Hepatocyte (in vitro differentiated cells): Measurements from ENCODE around the gene CDCA8. TPM values are rescaled to one million over a fixed set of nuclear protein-coding genes. Genes with fewer than 3 reads are reported as not detected.
A peak's percentile ranks its signal among the peaks of the same experiment; 100 is the strongest.
"Not testable (repeated sequence)": the region's sequence is repeated elsewhere in the genome, so short reads cannot be mapped to it uniquely, and the experiment has no call there.

Experiments used
- DNase-seq: peaks from one replicate; pipeline ENCODE4 v3.0.0-alpha.2; 2016; ENCODE audit warnings: low spot score
- H2AFZ ChIP-seq: fragments of 200-600 bp; sonication (generic); 2 replicates; pipeline ENCODE4 v1.6.0; 2016; ENCODE audit warnings: antibody characterized with exemption, mild to moderate bottlenecking
- H3K27ac ChIP-seq: fragments of 200-600 bp; sonication (generic); 2 replicates; pipeline ENCODE4 v1.5.1; 2016; ENCODE audit warnings: mild to moderate bottlenecking
- H3K27me3 ChIP-seq: fragments of 200-600 bp; sonication (generic); 2 replicates; pipeline ENCODE4 v1.6.1; 2016
- H3K36me3 ChIP-seq: fragments of 200-600 bp; sonication (generic); replicated peaks from 2 replicates; pipeline ENCODE4 v1.5.1; 2016; ENCODE audit warnings: low read depth; ENCODE audit not compliant: insufficient read depth
- H3K4me1 ChIP-seq: fragments of 200-600 bp; sonication (generic); 2 replicates; pipeline ENCODE4 v1.5.1; 2016; ENCODE audit warnings: mild to moderate bottlenecking, moderate library complexity; ENCODE audit not compliant: insufficient read depth
- H3K4me2 ChIP-seq: fragments of 200-600 bp; sonication (generic); 2 replicates; pipeline ENCODE4 v1.6.0; 2016
- H3K4me3 ChIP-seq: fragments of 200-600 bp; sonication (generic); 2 replicates; pipeline ENCODE4 v1.5.1; 2016; ENCODE audit warnings: mild to moderate bottlenecking
- H3K79me2 ChIP-seq: fragments of 200-600 bp; sonication (generic); 2 replicates; pipeline ENCODE4 v1.6.0; 2017; ENCODE audit warnings: mild to moderate bottlenecking
- H3K9me2 ChIP-seq: fragments of 200-600 bp; sonication (generic); replicated peaks from 2 replicates; pipeline ENCODE4 v1.6.0; 2017; ENCODE audit warnings: mild to moderate bottlenecking; ENCODE audit not compliant: insufficient read depth
- H3K9me3 ChIP-seq: fragments of 200-600 bp; sonication (generic); 2 replicates; pipeline ENCODE4 v1.5.1; 2016; ENCODE audit warnings: low read depth, mild to moderate bottlenecking
- H4K20me1 ChIP-seq: fragments of 200-600 bp; sonication (generic); 2 replicates; pipeline ENCODE4 v1.6.0; 2016; ENCODE audit warnings: mild to moderate bottlenecking; ENCODE audit not compliant: insufficient read depth, poor library complexity, severe bottlenecking
- CTCF ChIP-seq: fragments of 200-600 bp; sonication (generic); IDR thresholded peaks from 2 replicates; pipeline ENCODE4 v1.5.1; 2016; ENCODE audit warnings: antibody characterized with exemption, mild to moderate bottlenecking; ENCODE audit not compliant: poor library complexity
- EZH2 ChIP-seq: fragments of 200-600 bp; sonication (generic); IDR thresholded peaks from 2 replicates; pipeline ENCODE4 v1.6.1; 2016; ENCODE audit warnings: antibody characterized with exemption, mild to moderate bottlenecking, borderline replicate concordance
- EZH2phosphoT487 ChIP-seq: fragments of 200-600 bp; sonication (generic); IDR thresholded peaks from one replicate; pipeline ENCODE4 v1.6.1; 2018; ENCODE audit warnings: antibody characterized with exemption, mild to moderate bottlenecking, low read depth, moderate library complexity; ENCODE audit not compliant: unreplicated experiment, severe bottlenecking
- WGBS: methylation state at CpG from one replicate; pipeline ENCODE4 v1.1.6; 2016; ENCODE audit warnings: low lambda C conversion rate; ENCODE audit errors: missing lambda C conversion rate; 5-methylcytosine and 5-hydroxymethylcytosine counted together
- polyA plus RNA-seq: library from polyadenylated mRNA; unstranded; fragments of >200 nt; fragmentation: Nextera tagmentation; extraction: Ambion mirVana; gene quantifications from 2 replicates; pipeline ENCODE4 v1.2.1, GENCODE V29; 2016
- total RNA-seq: library from RNA; depleted of rRNA; stranded (reverse); fragments of >200 nt; gene quantifications from 2 replicates; pipeline ENCODE4 v1.2.3, GENCODE V29; 2014

CDCA8 gene
- total and polyA plus RNA-seq, 2 experiments from 2014 or later = 4.3 to 5.4 TPM

- Histone ChIP-seq H4K20me1 (no peaks in the 10 kb centered on the region), H3K79me2 (peaks cover 19% of the 10 kb centered on the region), H3K4me2 (no peak overlapping the region), H2AFZ (no peak overlapping the region), H3K36me3 (no peaks in the 10 kb centered on the region), H3K9me2 (no peaks in the 10 kb centered on the region), H3K27me3 (no peaks in the 10 kb centered on the region), H3K4me3 (no peak overlapping the region), H3K27ac (no peak overlapping the region), H3K4me1 (peaks cover 9% of the 10 kb centered on the region), H3K9me3 (no peaks in the 10 kb centered on the region)
- TF ChIP-seq EZH2phosphoT487 = no peak
- TF ChIP-seq CTCF = no peak
- TF ChIP-seq EZH2 = no peak
- DNase-seq = no peak
- 99% methylated on average over 3 of the region's 3 CpGs for WGBS
These were observed 6.6 kb upstream of the CDCA8 start for GRCh38 chr1:37685722-37686121.

DNA sequence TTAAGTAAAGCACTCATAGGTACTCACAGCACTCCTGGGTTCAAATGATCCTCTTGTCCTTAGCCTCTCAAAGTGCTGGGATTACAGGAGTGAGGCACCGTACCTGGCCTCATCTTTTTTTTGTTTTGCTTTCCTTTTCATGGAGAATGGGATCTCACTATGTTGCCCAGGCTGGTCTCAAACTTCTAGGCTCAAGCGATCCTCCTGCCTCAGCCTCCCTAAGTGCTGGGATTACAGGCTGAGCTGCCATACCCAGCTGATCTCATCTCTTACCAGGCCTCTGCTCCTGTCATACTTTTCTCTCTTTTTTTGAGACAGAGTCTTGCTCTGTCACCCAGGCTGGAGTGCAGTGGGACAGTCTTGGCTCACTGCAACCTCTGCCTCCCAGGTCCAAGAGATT is 4.6 kb upstream of the CDCA8 start:
- DNase-seq, H3K27ac ChIP-seq, H4K20me1 ChIP-seq, H3K4me3 ChIP-seq, H3K4me2 ChIP-seq, H2AFZ ChIP-seq, H3K9me2 ChIP-seq, H3K27me3 ChIP-seq, H3K36me3 ChIP-seq, H3K9me3 ChIP-seq: not testable (repeated sequence)
- peaks cover 16% of the 10 kb centered on the region for H3K4me1 ChIP-seq
- 96% methylated on average over 2 of the region's 2 CpGs for WGBS
- peaks cover 24% of the 10 kb centered on the region for H3K79me2 ChIP-seq

DNA sequence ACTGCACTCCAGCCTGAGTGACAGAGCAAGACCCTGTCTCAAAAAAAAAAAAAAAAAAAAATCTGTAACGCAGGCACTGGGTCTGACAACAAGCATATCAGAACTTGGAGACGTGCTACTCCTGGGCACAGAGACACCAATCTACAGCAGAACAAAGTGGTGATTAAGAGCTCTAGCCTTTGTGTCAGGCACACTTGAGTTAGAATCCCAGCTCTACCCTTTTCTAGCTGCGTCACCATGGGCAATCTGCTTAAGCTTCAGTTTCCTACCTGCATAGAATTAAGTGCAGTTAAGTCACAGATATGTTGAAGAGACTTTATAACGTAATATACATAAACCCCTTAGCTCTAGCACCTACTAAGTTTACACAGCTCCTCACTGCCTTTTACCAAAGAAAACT is 3.4 kb upstream of the CDCA8 start:
- 96% methylated on average over 4 of the region's 4 CpGs for WGBS
- peaks cover 30% of the 10 kb centered on the region for H3K79me2 ChIP-seq

GRCh38 chr1:37691497-37692077 is 729 bp upstream of the CDCA8 start:
- no peaks in the 10 kb centered on the region for H3K9me2 ChIP-seq
- WGBS = 7% methylated on average over 33 of the region's 45 CpGs
- H2AFZ ChIP-seq = peak overlapping the region; percentile 78
- no peaks in the 10 kb centered on the region for H3K9me3 ChIP-seq
- H3K4me1 ChIP-seq = peaks cover 16% of the 10 kb centered on the region
- peaks cover 34% of the 10 kb centered on the region for H3K79me2 ChIP-seq
- H4K20me1 ChIP-seq = no peaks in the 10 kb centered on the region
- no peaks in the 10 kb centered on the region for H3K36me3 ChIP-seq
- H3K27me3 ChIP-seq = no peaks in the 10 kb centered on the region
- peak overlapping the region; percentile 64 for H3K4me3 ChIP-seq
- peak overlapping the region; percentile 44 for H3K27ac ChIP-seq
- DNase-seq = peak; percentile 77
- no peak for TF ChIP-seq CTCF
- H3K4me2 ChIP-seq = peak overlapping the region; percentile 88

More for the DNA sequence above, 3.4 kb upstream of the CDCA8 start:
- DNase-seq = no peak
- peak overlapping the region; percentile 94 for H3K4me2 ChIP-seq
- TF ChIP-seq EZH2phosphoT487 (no peak), CTCF (no peak), EZH2 (no peak)
- no peak overlapping the region for H2AFZ ChIP-seq
- no peak overlapping the region for H3K27ac ChIP-seq
- H3K36me3 ChIP-seq = no peaks in the 10 kb centered on the region
- H3K9me3 ChIP-seq = no peaks in the 10 kb centered on the region
- H3K4me1 ChIP-seq = peaks cover 16% of the 10 kb centered on the region
- H4K20me1 ChIP-seq = no peaks in the 10 kb centered on the region
- no peaks in the 10 kb centered on the region for H3K9me2 ChIP-seq
- H3K27me3 ChIP-seq = no peaks in the 10 kb centered on the region
- H3K4me3 ChIP-seq = peak overlapping the region; percentile 12
